Natural killer cell treated with Interleukin-12 subunit alpha and Interleukin-12 subunit beta and Interleukin-15 and Interleukin-18, amount 100 ng/mL, for 72 hours (primary cell): ENCODE measurements around the gene DRAXIN. TPM values are rescaled to one million over a fixed set of nuclear protein-coding genes. Genes with fewer than 3 reads are reported as not detected.

Source experiments
- ATAC-seq, 2 donors: fragments of 150-1000 bp; cut with Tn5 transposase in 1 of 2; sonication (Bioruptor Pico), chemical (Tn5 transposase) in 1 of 2; 2 replicates each; pipeline ENCODE4 v1.10.0; 2021
- DNase-seq: peaks from one replicate; pipeline ENCODE4 v3.0.0; 2022; ENCODE audit warnings: low spot score
- H3K27ac Mint-ChIP-seq, 2 donors: 1 replicate in 1 of 2; 2 replicates in 1 of 2; pipeline ENCODE4 v1.8.0; 2022; ENCODE audit warnings: mixed read lengths in 2 of 2, mild to moderate bottlenecking in 1 of 2, moderate library complexity in 1 of 2
- H3K27me3 Mint-ChIP-seq, 2 donors: 1 replicate in 1 of 2; 2 replicates in 1 of 2; pipeline ENCODE4 v1.8.0; 2022; ENCODE audit warnings: mixed read lengths in 2 of 2
- H3K36me3 Mint-ChIP-seq: one replicate; pipeline ENCODE4 v1.8.0; 2022; ENCODE audit warnings: mixed read lengths
- H3K4me1 Mint-ChIP-seq, 2 donors: 1 replicate in 1 of 2; 2 replicates in 1 of 2; pipeline ENCODE4 v1.8.0; 2022; ENCODE audit warnings: low read depth in 2 of 2, mixed read lengths in 2 of 2, mild to moderate bottlenecking in 1 of 2
- H3K4me3 Mint-ChIP-seq: one replicate; pipeline ENCODE4 v1.8.0; 2022; ENCODE audit warnings: mixed read lengths
- H3K9me3 Mint-ChIP-seq: 2 replicates; pipeline ENCODE4 v1.8.0; 2022; ENCODE audit warnings: mixed read lengths
- total RNA-seq, 2 donors: library from RNA; stranded (reverse); gene quantifications; one replicate each; pipeline ENCODE4 v1.2.3, GENCODE V29; 2022

DRAXIN gene
- total RNA-seq, 2 donors from 2014 or later, result 29.3 to 41.5 TPM

GRCh38 chr1:11703357-11704193 lies 12.1 kb downstream of the DRAXIN start:
- Mint-ChIP-seq H3K4me3 (no peak overlapping the region), H3K27ac (peak overlapping the region in 1 of 2 donors; percentile 39), H3K9me3 (no peaks in the 10 kb centered on the region), H3K27me3 (no peaks in the 10 kb centered on the region), H3K4me1 (peaks cover 13 to 18% of the 10 kb centered on the region in 2 donors), H3K36me3 (no peaks in the 10 kb centered on the region)
- DNase-seq, result no peak
- no peak for ATAC-seq

- ATAC-seq (no peak), DNase-seq (no peak)
- Mint-ChIP-seq H3K9me3 (no peaks in the 10 kb centered on the region), H3K27me3 (no peaks in the 10 kb centered on the region), H3K4me1 (peaks cover 19 to 23% of the 10 kb centered on the region in 2 donors), H3K27ac (no peak overlapping the region), H3K36me3 (no peaks in the 10 kb centered on the region), H3K4me3 (no peak overlapping the region)
Measured at GRCh38 chr1:11704194-11704529, 12.7 kb downstream of the DRAXIN start.

- Mint-ChIP-seq H3K36me3 (no peaks in the 10 kb centered on the region), H3K4me1 (peaks cover 19 to 23% of the 10 kb centered on the region in 2 donors), H3K9me3 (no peaks in the 10 kb centered on the region), H3K27me3 (no peaks in the 10 kb centered on the region), H3K4me3 (no peak overlapping the region), H3K27ac (no peak overlapping the region)
- DNase-seq, result no peak
- ATAC-seq, result no peak
Measured at GRCh38 chr1:11704691-11705475, 13.4 kb downstream of the DRAXIN start.

GRCh38 chr1:11705596-11705995 lies 14.1 kb downstream of the DRAXIN start:
- Mint-ChIP-seq H3K27me3 (no peaks in the 10 kb centered on the region), H3K36me3 (no peaks in the 10 kb centered on the region), H3K9me3 (no peaks in the 10 kb centered on the region), H3K27ac (no peak overlapping the region), H3K4me3 (no peak overlapping the region), H3K4me1 (peaks cover 19 to 23% of the 10 kb centered on the region in 2 donors)
- DNase-seq, result no peak
- ATAC-seq, result no peak

- H3K27me3 Mint-ChIP-seq, result no peaks in the 10 kb centered on the region
- H3K36me3 Mint-ChIP-seq, result no peaks in the 10 kb centered on the region
- H3K4me3 Mint-ChIP-seq, result no peak overlapping the region
- ATAC-seq (no peak), DNase-seq (no peak)
- no peak overlapping the region for H3K27ac Mint-ChIP-seq
- no peaks in the 10 kb centered on the region for H3K9me3 Mint-ChIP-seq
- peaks cover 19 to 23% of the 10 kb centered on the region in 2 donors for H3K4me1 Mint-ChIP-seq
Measured at GRCh38 chr1:11706292-11706691, 14.8 kb downstream of the DRAXIN start.

- Mint-ChIP-seq H3K36me3 (no peaks in the 10 kb centered on the region), H3K27me3 (no peaks in the 10 kb centered on the region), H3K9me3 (no peaks in the 10 kb centered on the region), H3K27ac (no peak overlapping the region), H3K4me1 (peaks cover 19 to 23% of the 10 kb centered on the region in 2 donors), H3K4me3 (no peak overlapping the region)
- DNase-seq, result no peak
- ATAC-seq, result no peak
Measured at GRCh38 chr1:11707621-11708276, 16.2 kb downstream of the DRAXIN start.

- Mint-ChIP-seq H3K27ac (peak overlapping the region; percentile 20 to 23), H3K4me3 (no peak overlapping the region), H3K27me3 (no peaks in the 10 kb centered on the region), H3K36me3 (no peaks in the 10 kb centered on the region), H3K9me3 (no peaks in the 10 kb centered on the region), H3K4me1 (peaks cover 10 to 16% of the 10 kb centered on the region in 2 donors)
- peak in 1 of 2 donors; percentile 68 for ATAC-seq
- no peak for DNase-seq
Measured at GRCh38 chr1:11708554-11709350, 17.2 kb downstream of the DRAXIN start.

- no peaks in the 10 kb centered on the region for H3K27me3 Mint-ChIP-seq
- H3K36me3 Mint-ChIP-seq, result no peaks in the 10 kb centered on the region
- DNase-seq (no peak), ATAC-seq (no peak)
- no peaks in the 10 kb centered on the region for H3K9me3 Mint-ChIP-seq
- peaks cover 7 to 10% of the 10 kb centered on the region in 2 donors for H3K4me1 Mint-ChIP-seq
- no peak overlapping the region for H3K4me3 Mint-ChIP-seq
- H3K27ac Mint-ChIP-seq, result no peak overlapping the region
Measured at GRCh38 chr1:11711490-11711889, 20.0 kb downstream of the DRAXIN start.

GRCh38 chr1:11712285-11712684 lies 20.8 kb downstream of the DRAXIN start:
- no peak for ATAC-seq
- no peak for DNase-seq
- H3K4me3 Mint-ChIP-seq, result no peak overlapping the region
- peaks cover 7 to 10% of the 10 kb centered on the region in 2 donors for H3K4me1 Mint-ChIP-seq
- H3K27me3 Mint-ChIP-seq, result no peaks in the 10 kb centered on the region
- no peak overlapping the region for H3K27ac Mint-ChIP-seq
- no peaks in the 10 kb centered on the region for H3K36me3 Mint-ChIP-seq
- no peaks in the 10 kb centered on the region for H3K9me3 Mint-ChIP-seq

- no peaks in the 10 kb centered on the region for H3K9me3 Mint-ChIP-seq
Measured at GRCh38 chr1:11713095-11713494, 21.6 kb downstream of the DRAXIN start.

GRCh38 chr1:11714831-11715575 lies 23.5 kb downstream of the DRAXIN start:
- H3K4me1 Mint-ChIP-seq, result peaks cover 14 to 16% of the 10 kb centered on the region in 2 donors

More at GRCh38 chr1:11713095-11713494, 21.6 kb downstream of the DRAXIN start:
- Mint-ChIP-seq H3K27ac (no peak overlapping the region), H3K4me1 (peaks cover 7 to 10% of the 10 kb centered on the region in 2 donors), H3K36me3 (no peaks in the 10 kb centered on the region), H3K27me3 (no peaks in the 10 kb centered on the region), H3K4me3 (no peak overlapping the region)
- ATAC-seq (no peak), DNase-seq (no peak)

GRCh38 chr1:11719313-11720032 lies 28.0 kb downstream of the DRAXIN start:
- Mint-ChIP-seq H3K27ac (peak overlapping the region; percentile 94 to 96), H3K4me3 (peak overlapping the region; percentile 88), H3K4me1 (peaks cover 19 to 22% of the 10 kb centered on the region in 2 donors), H3K9me3 (no peaks in the 10 kb centered on the region), H3K36me3 (no peaks in the 10 kb centered on the region), H3K27me3 (no peaks in the 10 kb centered on the region)
- ATAC-seq (peak; percentile 93), DNase-seq (peak; percentile 84)

More at GRCh38 chr1:11714831-11715575, 23.5 kb downstream of the DRAXIN start:
- no peaks in the 10 kb centered on the region for H3K27me3 Mint-ChIP-seq
- H3K36me3 Mint-ChIP-seq, result no peaks in the 10 kb centered on the region
- ATAC-seq (no peak), DNase-seq (no peak)
- no peak overlapping the region for H3K4me3 Mint-ChIP-seq
- no peaks in the 10 kb centered on the region for H3K9me3 Mint-ChIP-seq
- peak overlapping the region in 1 of 2 donors; percentile 19 for H3K27ac Mint-ChIP-seq
